ENCODE data around the gene TEKT3. TPM values are rescaled to one million over a fixed set of nuclear protein-coding genes. Genes with fewer than 3 reads are reported as not detected.

The TEKT3 gene
- total RNA-seq, 1 donor from 2014 or later: 0.86 TPM

DNA sequence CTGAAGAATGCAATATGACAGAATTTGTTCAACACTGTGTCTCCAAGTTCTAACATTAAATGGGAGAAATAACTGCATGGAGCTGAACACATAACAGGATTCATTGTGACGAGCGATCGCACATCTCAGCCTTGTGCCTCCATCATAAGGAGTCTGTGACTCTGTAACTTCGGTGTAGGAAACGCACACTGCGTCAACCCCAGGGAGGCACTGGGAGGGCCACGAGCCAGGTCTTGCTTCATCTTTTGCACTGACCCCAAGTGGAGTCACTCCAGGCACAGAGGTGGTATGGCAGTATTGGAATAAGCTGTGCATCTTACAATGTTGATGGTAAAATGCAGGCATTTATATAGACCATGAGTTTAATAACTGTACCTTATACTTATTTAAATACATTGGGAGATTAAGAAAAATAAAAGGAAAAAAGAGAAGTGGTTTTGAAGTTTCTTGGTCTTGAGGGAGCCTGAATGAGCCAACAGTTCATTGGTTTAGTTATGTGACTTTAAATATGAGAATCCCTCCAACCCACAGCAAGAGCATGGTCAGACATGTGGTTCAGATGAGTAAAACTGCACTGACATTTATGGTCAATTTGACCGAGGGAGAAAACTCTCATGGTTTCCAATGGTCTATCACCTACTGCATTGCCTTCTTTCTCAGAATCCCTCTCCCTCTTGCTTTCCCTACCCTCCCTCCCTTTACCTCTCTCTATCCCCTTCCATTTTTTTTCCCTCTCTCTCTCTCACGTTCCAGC, 70.6 kb downstream of the TEKT3 start:
- no peak for DNase-seq (ENCODE audit: low spot score)
- intact Hi-C loops (cut with DNase I): no loop called here

DNA sequence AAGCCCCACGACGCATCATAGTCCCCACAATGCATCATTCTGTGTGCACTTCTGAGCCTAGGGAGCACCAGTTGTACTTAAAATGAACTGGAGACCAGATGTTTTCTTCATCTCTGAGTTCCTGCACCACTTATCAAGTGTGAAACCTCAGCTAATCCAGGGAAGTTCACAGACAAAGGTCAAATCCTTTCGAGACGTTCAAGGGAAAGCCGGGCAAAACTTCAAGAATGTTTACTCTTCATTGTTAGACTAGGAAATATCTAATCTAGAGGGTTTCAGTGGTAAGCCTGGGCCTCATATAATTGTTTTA, 71.7 kb downstream of the TEKT3 start:
- no peak for DNase-seq (ENCODE audit: low spot score)
- intact Hi-C loops (cut with DNase I): no loop called here

GRCh38 chr17:15269087-15269779, 72.2 kb downstream of the TEKT3 start:
- intact Hi-C loops (cut with DNase I): no loop called here
- no peak for DNase-seq (ENCODE audit: low spot score)

- intact Hi-C loops (cut with DNase I): no loop called here
- DNase-seq (ENCODE audit: low spot score): no peak
These were observed 72.9 kb downstream of the TEKT3 start for GRCh38 chr17:15268461-15268860.

- no peak for DNase-seq (ENCODE audit: low spot score)
- intact Hi-C loops (cut with DNase I): no loop called here
These were observed 73.4 kb downstream of the TEKT3 start for GRCh38 chr17:15267996-15268395.

DNA sequence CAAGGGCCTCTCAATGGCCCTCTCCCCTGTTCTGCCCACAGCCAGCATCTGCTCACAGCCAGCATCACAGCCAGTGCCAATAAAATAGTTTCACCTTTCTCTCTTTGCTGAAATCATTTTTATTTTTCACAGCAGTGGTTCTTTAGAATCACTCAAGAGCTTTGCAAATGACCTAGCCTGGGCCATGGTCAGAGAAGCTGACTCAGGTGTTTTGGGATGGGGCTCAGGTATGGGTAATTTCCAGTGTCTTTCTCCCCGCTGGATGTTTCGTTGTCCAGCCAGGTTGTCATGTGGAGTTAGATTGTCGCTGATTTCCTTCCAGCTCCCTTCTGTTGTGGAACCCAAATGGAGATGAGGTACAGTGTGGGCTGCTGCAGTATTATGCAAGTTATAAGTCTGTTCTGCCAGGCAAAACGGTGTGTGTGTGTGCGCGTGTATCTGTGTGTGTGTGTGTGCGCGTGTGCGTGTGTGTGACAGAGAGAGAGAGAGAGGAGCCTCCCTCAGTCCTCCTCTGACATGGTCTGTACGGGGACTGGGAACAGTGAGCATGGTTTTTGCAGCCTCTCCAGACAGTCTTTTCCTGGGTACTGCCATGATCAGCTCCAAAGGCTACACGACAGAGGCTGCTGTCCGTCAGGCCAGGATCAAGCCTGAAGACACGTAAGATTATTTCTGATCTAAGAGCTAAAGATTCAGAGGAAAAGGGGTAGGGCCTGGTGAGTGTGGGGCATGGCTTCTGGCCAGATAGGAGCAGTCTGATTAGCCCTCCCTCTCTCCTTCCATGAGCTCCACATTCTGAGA, 74.9 kb downstream of the TEKT3 start:
- no peak for DNase-seq (ENCODE audit: low spot score)
- intact Hi-C loops (cut with DNase I): no loop called here

DNA sequence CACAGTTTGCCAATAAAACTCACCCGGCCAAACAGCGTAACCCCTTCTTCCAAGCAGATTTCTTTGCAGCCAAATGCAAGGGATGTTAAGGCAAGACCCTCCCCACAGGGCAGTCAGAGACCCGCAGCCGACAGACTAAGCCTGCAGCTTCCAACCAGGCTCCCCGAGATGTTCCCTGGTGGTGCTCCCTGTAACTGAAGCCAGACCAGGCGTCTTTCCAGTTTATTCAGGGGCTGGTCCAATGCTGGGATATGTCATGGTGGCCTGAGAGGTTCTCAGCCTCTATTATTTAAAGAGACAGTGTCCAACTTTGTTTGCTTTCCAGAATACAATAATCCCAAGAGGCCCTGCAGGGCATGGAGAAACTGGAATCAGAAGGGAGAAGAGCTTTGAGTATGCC, 76.3 kb downstream of the TEKT3 start, which contains the start of gene PMP22:
Gene PMP22, minus strand, starts transcription at position 196 of the 400 bp plus-strand sequence. CDS start 4,599 bp downstream, outside the sequence.
- intact Hi-C loops (cut with DNase I): no loop called here
- DNase-seq (ENCODE audit: low spot score): no peak

DNA sequence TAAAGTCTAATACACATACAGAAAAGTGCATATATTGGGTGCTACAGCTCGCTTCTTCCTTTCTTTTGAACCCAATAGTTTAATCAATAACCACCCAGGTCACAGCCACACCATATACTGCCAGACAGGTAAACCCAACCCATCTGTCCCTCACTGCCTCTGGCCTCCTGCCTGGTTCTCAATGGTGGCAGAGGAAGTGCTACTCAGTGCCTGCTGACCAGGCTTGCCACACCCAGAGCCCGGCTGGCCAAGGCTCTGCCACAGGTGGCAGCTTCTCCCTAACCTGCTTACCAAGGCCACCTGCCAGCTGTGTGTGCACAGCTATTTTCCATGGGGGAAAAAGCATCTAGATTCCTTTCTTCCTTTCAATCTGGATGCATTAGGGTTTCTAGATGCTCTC, 76.9 kb downstream of the TEKT3 start:
- DNase-seq (ENCODE audit: low spot score): no peak
- intact Hi-C loops (cut with DNase I): loop anchor here (5.0 kb wide), 2 partner anchors 78 to 148 kb away; partner anchors contain the start of gene TEKT3

GRCh38 chr17:15263680-15264079, 77.7 kb downstream of the TEKT3 start:
- no peak for DNase-seq (ENCODE audit: low spot score)
- intact Hi-C loops (cut with DNase I): loop anchor here (5.0 kb wide), 2 partner anchors 79 to 149 kb away; partner anchors contain the start of gene TEKT3

- intact Hi-C loops (cut with DNase I): loop anchor here (5.0 kb wide), 2 partner anchors 79 to 149 kb away; partner anchors contain the start of gene TEKT3
- peak; percentile 93 for DNase-seq (ENCODE audit: low spot score)
These were observed 78.2 kb downstream of the TEKT3 start for GRCh38 chr17:15263206-15263579.

GRCh38 chr17:15262291-15263205, 78.8 kb downstream of the TEKT3 start:
- peak; percentile 92 for DNase-seq (ENCODE audit: low spot score)
- intact Hi-C loops (cut with DNase I): loop anchor here (5.0 kb wide), 2 partner anchors 80 to 150 kb away; partner anchors contain the start of gene TEKT3

- intact Hi-C loops (cut with DNase I): loop anchor here (1.0 to 5.0 kb wide), 5 partner anchors 29 to 240 kb away; partner anchors contain the start of gene TEKT3
- no peak for DNase-seq (ENCODE audit: low spot score)
These were observed 79.6 kb downstream of the TEKT3 start for GRCh38 chr17:15261802-15262290.

DNA sequence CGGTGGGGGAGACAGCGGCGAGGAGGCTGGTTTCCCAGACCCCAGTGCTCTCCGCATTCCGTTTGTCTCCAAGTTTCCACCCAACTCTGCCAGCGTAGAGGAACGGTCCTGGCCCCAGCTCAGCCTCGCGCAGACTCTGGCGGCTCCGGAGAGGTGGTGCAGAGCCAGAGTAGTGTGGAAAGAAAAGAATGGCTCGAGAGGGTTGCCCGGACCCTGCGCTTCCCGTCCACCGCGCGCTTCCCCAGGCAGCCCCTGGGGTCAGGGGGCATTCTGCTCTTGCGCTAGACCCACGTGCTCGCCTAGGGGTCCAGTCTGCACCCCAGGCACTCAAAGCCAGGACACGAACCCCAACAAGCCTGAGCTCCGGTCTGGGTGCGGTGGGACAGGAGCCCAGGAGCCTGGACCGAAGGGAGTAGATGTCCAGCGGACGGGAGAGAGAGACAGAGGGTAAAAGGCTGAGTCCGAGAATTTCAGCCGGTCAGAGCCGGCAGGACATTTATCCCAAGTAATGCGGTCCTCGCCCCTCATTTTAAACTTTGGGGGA, 80.1 kb downstream of the TEKT3 start:
- intact Hi-C loops (cut with DNase I): loop anchor here (1.0 to 5.0 kb wide), 5 partner anchors 29 to 241 kb away; partner anchors contain the start of gene TEKT3
- no peak for DNase-seq (ENCODE audit: low spot score)

GRCh38 chr17:15260376-15261257, 80.8 kb downstream of the TEKT3 start:
- intact Hi-C loops (cut with DNase I): loop anchor here (1.0 to 5.0 kb wide), 5 partner anchors 28 to 242 kb away; partner anchors contain the start of gene TEKT3
- peak; percentile 92 for DNase-seq (ENCODE audit: low spot score)

DNA sequence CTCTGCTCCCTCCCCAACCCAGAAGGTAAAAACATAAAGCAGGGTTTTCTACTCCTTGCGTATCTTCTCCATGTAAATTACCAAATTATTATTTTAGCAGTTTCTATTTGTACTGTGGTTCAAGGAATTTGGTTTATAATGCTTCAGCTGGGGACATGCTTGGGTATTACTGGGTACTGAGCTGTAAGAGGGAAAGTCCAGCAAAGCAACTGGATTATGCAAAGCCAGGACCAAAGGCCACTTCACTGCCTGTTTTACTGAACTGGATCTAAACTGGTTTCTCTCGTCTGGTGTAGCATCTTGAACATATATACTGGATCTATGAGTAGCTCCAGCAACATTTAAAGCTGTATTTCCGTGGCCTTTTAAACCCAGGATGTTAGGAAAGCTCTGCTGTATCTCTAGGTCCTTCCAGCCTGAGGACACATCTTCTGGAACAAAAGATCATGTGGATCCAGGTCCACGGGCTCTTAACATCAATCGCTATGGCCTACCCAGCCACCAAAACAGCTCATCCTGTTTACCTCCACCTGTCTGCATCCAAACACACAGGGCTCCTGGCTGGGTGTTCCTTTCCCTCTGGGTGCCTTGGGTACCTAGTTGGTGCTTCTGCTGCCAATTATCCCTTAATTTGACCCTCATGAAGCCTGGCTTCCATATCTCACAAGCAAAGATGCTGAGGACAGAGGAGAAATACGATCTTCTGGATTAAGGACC, 83.4 kb downstream of the TEKT3 start:
- intact Hi-C loops (cut with DNase I): no loop called here

GRCh38 chr17:15257258-15257788, 84.1 kb downstream of the TEKT3 start:
- peak; percentile 90 for DNase-seq (ENCODE audit: low spot score)
- intact Hi-C loops (cut with DNase I): no loop called here

More for the DNA sequence above, 83.4 kb downstream of the TEKT3 start:
- no peak for DNase-seq (ENCODE audit: low spot score)

Measured in cardiac septum (tissue), 1 donor.